NOMO-1 treated with DMSO at 0.1 percent for 48 hours (cell line): Measurements from ENCODE around the gene ZNF821.
"Not testable (repeated sequence)": the region's sequence is repeated elsewhere in the genome, so short reads cannot be mapped to it uniquely, and the experiment has no call there.

Experiments used
- DNase-seq: peaks from one replicate; lab custom pipeline; 2025; ENCODE audit not compliant: unreplicated experiment; lab: John Stamatoyannopoulos, UW

Gene ZNF821

DNA sequence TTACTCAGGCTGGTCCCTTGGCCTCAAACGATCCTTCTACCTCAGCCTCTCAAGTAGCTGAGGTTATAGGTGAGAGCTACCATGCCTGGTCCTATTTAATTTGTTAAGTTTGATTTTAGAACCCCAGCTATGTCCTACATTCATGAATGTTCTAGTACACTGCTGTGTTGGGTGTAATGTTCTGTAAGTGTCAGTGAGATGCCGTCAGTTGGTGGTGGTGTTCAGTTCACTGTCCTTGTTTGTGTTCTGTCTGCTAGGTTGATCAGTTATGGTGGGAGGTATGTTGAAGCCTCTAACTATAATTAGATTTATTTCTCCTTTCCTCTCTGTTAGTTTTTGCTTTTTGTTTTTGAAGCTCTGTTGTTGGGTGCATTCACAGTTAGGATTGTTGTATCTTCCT lies 19.6 kb upstream of the ZNF821 start:
- DNase-seq: no peak

DNA sequence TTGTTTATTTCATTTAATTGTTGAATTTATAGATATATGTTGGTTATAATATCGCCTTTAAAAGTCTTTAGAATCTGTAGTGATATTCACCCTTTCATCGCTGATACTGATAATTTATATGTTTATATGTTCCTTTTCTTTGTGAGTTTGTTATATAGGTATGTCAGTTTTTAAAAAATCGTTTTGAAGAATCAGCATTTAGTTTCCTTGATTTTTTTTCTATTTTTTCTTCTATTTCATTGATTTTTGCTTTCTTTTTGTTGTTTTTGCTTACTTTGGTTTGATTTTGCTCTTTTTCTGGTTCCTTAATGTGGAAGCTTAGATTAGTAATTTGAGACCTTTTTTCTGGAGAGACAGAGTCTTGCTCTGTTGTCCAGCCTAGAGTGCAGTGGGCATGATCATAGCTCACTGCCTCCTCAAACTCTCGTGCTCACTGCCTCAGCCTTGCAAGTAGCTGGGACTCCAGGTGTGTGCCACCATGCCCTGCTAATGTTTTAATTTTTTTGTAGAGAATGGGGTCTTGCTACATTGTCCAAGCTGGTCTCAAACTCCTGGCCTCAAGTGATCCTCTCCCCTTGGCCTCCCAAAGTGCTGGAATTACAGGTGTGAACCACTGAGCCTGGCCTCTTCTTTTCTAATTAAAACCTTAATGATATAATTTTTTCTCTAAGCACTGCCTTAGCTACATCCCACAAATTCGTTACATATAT lies 18.8 kb upstream of the ZNF821 start:
- no peak for DNase-seq

DNA sequence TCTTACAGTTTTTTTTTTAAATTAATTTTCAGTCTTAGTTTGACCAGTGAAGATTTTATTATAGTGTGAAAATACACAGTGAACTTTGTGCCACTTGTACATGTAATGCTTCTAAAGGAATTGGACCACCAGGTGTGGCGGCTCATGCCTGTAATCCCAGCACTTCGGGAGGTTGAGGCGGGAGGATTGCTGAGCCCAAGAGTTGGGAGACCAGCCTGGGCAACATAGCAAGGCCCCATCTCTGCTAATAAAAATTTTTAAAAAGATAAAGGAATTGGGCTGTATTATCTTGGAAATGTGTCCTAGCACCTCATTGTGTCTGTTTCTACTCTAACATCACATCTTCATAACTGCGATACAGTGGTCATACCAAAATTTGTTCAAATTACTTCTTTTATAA lies 15.2 kb upstream of the ZNF821 start:
- no peak for DNase-seq

DNA sequence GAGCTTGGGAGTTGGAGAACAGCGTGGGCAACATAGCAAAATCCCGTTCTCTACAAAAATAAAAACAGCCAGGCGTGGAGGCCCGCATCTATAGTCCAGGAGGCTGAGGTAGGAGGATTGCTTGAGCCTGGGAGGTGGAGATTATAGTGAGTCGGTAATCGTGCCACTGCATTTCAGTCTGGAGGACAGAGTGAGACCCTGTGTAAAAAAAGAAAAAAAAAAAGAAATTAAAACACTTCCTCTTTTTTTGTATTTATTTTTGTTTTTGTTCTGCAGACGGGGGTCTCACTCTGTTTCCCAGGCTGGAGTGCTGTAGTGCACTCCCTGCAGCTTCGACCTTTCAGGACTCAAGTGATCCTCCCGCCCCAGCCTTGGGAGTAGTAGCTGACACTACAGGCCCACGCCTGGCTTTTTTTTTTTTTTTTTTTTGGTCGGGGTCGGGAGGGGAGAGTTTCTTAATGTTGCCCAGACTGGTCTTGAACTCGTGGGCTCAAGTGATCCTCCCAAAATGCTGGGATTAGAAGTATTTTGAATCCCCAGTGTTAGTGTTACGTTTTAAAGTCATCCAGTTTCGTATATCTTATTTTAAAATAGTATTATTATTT lies 12.9 kb upstream of the ZNF821 start:
- no peak for DNase-seq

DNA sequence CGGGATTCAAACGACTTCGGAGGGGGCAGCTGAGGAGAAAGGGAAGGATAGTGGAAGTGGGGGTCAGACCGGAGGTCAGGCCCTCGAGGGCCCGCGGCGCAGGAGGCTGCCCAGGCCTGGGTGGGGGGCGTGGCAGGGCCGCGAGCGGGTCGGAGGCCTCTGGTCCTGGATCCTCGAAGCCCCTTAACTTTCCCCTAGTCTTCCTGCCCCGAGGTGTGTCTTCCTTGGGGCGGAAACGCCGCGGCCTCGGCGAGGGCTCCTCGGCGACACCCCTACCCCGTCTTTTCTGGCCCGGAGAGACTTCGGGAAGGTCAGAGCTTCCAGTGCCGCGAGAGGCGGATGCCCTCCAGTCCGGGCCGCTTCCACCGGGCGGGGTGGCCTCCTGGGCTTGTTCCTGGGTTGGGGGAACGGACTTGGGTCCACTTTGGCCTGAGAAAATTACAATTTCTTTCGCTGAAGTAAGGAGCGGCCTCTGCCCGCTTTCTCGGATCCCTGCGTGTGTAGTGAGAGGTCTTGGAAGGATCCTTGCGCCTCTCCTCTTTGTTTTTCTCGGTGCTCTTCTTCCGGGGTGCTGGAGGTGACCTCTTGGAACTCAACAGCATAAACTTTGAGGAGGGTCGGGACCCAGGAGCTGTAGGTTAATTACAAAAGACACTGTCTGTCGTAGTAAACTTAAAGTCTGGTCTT lies 11.8 kb upstream of the ZNF821 start:
- DNase-seq: no peak

DNA sequence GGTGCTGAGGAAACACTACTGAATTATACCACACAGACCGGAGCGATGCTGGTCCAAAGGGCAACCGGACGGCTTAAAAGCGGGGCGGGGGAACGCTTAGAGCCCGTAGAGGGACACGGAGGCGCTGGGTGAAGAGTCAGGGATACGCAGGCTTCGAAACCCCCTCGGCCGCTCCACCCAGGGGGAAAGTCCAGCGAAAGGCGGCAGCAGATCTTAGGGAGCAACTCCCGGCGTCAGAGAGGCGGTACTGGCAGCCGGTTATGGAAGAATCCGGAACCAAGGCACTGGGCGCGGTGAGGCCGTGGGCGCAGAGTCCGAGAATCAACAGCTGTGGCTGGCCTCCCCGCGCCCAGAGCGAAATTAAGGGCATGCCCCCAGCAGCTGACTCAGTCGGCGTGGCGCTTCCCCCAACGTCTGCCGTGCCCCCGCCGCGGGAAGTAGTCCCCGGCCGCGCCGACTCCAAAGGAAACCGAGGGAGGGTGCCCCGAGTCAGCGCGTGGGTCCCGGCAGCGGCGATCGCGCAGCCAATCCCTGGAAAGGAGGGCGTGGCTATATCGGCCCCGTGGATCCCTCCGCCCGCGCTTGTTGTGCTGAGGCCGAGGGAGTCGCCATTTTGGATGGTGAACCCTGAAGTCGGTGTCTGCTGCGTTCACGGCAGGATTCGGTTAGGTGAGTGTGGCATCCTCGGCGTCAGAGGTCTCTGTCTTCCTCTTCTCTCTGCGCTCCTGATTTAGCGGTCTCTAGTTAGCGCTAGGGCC lies 11.1 kb upstream of the ZNF821 start, which contains the start of gene IST1:
Gene IST1 (plus strand): TSS at position 611 of the 758 bp plus-strand sequence. CDS start 20,110 bp downstream, outside the sequence.
- peak; percentile 96 for DNase-seq

DNA sequence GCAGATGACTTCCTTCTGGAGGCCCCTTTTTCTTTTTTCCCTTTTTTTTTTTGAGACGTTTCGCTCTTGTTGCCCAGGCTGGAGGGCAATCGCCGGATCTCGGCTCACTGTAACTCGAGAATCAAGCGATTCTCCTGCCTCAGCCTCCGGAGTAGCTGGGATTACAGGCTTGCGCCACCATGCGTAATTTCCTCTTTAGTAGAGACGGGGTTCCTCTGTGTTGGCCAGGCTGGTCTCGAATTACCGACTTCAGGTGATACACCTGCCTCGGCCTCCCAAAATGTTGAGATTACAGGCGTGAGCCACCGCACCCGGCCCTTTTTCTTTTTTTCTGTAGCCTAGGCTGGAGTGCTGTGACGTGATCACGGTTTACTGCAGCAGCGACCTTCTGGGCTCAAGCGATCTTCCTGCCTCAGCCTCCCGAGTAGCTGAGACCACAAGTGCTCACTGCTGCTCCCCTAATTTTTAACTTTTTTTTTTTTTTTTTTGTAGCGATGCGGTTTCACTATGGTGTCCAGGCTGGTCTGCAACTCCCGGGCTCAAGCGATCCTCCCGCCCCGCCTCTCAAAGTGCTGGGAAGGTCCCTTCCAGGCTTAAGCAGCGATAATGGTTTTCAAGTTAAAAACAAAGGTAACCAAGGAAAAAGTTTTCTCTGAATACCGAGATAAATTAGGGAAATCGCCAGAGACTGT lies 10.4 kb upstream of the ZNF821 start:
- DNase-seq: peak; percentile 36

DNA sequence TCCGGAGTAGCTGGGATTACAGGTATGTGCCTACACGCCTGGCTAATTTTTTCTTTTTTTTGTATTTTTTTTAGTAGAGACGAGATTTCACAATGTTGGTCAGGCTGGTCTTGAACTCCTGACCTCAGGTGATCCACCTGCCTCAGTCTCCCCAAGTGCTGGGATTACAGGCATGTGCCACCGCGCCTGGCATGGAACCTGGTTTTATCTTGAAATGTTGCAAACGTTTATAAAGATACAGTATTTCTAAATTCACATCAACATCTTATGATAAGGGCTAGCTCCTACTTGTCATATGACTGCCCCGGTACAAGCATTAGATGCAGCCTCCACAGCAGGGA lies 9.9 kb upstream of the ZNF821 start:
- no peak for DNase-seq

DNA sequence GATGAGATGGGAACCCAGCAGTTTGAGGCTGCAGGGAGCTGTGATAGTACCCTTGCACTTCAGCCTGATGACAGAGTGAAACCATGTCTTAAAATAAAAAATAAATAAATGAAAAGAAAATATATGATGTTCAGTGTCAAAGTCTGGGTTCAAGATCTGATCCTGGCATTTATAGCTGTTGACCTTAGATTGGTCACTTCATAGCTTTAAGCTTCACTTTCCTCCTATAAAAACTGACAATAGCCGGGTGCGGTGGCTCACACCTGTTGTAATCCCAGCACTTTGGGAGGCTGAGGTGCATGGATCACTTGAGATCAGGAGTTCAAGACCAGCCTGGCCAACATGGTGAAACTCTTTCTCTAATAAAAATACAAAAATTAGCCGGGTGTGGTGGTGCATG lies 5.2 kb upstream of the ZNF821 start:
- no peak for DNase-seq

DNA sequence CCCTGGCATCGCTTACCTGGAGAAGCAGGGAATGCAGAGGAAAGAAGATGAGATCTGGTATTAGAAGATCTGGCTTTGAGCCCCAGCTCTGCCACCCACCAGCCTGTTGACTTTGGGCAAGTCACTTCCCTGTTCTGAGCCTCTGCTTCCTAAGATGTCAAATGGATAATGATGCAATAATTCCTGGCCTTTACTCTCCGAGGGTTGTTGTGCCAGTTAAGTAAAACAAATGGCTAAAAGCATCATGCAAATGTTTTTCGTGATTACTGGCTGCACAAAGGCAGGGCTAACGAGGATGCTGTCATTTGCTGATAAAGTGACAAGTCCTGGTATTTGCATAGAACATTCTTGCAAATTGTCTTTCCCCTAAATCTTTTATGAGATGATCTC lies 1.3 kb upstream of the ZNF821 start:
- DNase-seq: peak; percentile 7

DNA sequence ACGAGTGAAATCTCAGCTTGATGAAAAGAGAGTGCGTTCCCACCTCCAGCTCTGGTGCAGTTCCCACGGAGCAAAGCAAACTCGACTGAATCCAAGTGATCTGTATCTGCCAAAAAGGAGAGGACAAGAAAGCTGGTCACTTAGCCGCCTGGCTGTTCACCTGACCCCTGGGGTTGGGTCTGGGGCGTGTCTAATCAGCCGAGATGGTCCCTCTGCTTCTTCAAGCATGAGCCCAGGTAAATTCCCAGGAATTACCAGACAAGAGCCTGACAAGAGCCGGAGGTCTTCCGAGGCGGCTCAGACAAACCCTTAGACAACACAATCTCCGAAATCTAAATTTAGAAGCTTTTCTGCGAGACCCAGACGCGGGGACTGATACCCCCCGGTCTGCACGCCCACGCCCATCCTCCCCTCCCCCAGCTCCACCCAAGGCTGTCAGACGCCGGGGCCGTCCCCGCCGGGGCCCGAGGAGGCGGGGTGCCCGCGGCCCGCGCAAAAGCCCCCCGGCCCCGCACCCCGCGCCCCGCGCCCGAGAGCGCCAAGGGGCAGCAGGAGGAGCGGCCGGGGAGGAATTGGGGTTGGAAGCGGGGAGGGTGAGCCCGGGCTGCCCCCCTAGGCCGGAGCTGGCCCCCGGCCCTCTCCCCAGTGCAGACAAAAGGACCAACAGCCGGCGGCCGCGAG lies 674 bp downstream of the ZNF821 start:
- no peak for DNase-seq

DNA sequence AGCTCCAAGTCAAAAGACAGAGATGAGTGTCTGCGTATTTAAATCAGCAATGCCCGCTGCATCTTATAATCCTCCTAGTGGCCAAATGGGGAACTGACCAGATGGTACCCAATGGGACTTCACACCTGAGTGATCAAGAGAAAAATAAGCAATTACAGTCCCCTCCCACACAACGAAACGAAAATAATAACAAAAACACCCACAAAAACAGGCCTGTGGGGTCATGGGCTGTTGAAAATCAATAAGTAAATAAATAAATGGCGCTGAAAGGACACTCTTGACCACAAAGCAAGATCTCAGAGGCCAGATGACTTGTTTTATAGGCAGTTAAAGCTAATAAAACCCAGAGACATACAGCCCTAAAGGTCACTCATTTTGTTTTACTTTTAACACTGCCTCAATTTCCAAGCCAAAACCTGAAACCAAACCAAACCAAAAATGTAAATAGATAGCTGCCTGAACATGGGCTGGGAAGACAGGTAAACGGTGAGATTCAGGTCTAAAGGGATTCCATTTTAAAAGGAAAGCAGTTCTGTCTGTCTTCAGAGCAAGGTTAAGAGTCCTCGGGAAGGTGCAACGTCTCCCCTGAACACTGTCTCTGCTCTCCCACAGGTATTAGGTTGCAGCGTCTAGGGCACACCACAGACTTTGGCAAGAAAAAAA lies 1.3 kb downstream of the ZNF821 start:
- DNase-seq: peak; percentile 65

DNA sequence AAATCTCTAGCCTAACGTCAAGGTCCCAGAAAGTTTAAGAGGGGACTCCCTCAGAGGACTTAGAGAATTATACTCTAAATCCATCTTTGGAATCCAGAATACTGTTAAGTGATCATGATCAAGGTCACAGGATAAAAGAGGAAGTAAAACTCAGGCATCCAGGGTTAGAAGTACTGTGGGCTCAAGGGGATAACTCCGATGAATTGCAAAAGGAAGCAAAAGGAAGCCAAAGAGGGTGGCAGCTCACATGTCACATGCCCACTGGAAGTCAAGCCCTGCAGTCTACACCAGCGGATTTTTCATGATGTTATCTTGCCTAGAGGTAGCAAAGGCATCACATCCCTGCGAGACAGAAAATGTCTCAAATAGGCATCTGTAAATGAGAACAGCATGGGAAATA lies 3.8 kb downstream of the ZNF821 start:
- DNase-seq: peak; percentile 77

DNA sequence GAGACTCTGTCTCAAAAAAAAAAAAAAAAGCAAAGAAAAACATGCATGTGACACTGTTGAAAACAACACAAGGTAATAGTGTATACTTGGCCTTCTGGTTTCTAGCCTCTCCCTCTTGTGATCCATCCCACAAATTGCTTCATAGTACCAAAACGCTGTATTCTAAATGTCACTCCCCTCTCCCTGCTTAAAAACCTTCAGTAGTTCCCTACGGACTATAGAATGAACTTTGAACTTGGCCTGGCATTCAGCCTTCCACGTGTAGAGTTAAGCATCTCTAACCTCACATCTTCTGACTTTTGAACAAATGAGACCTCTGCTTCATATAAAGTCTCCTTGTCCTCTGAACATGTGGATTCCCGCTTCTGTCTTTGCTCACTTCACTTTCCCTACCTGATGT lies 5.1 kb downstream of the ZNF821 start:
- DNase-seq: no peak

DNA sequence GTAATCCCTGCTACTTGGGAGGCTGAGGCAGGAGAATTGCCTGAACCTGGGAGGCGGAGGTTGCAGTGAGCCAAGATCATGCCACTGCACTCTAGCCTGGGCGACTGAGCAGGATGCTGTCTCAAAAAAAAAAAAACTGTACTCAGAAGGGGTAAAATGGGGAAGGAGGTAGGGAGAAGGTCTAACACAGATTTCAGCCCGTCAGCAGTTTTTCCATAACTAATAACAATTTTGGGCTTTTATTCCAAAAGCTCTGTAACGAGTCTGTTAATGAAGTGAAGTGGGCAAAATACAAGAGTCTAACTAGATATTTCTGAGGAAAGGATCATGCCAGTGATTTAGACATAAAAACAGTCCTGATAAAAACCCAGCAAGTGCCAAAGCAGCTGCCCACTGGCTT lies 10.8 kb downstream of the ZNF821 start:
- DNase-seq: no peak

DNA sequence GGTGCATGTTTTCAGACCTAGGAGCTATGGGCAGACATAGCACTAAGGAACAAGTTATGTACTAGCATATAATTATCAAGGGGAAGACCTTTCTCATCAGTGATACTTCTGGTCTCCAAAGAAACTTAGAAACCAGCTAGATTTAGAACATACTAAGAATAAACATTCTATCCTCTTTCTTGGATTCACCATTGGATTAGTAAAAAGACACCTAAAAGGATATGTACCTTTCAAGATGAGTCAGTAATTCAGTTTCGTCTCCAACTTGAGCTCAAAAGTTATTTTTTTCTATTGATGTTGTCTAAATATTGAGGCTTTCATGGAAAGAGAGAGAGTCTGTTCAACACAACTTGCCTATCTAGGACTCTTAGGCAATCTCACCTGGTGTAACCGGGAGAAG lies 13.2 kb downstream of the ZNF821 start:
- DNase-seq: no peak

DNA sequence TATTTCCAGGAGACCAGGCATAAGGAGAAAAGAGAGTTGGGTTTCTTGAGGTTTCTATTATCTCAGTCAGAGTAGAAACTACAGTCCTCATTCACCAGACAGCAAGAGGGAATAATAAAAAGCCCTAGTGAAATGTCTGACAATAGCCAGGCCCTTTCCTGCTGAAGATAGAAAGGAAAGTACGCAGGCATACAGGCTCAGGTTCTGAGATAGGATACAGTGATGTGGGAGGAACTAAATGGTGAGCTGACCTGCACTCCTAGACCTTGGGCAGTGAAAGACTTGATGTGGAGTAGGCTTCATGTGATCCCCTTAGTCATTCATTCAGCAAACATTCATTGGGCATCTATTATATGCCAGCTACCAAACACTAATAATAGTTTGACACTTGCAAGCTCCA lies 14.9 kb downstream of the ZNF821 start:
- no peak for DNase-seq

DNA sequence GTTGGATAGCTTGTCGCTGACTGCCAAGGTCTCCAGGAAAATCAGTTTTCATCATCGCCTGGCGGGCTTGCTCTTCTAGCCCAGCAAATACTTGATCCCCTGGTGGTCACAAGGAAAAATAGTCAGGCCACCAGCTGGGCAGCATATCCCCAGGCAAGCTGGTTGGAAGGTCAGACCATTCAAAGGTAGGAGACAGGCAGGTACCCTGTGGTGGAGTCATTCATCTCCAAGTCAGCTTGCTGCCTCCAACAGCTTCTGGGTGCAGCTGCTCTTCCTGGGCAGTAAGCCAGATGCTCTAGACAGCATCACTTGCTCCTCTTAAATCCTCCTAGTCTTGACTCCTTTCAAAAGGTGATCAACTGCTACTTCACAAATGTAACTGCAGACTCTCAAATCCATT lies 16.0 kb downstream of the ZNF821 start:
- DNase-seq: no peak

DNA sequence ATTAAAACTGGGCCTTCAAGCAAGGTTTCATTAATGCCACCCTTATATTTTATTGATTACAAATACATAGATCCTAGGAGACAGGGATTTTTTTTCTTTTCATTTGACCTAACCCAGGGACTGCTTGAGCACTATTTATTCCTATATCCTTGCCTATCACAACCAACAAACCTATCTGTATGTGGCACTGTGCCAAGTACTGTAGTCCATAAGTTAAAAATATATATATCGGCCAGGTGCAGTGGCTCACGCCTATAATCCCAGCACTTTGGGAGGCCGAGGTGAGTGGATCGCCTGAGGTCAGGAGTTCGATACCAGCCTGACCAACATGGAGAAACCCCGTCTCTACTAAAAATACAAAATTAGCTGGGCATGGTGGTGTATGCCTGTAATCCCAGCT lies 16.8 kb downstream of the ZNF821 start:
- DNase-seq: not testable (repeated sequence)
